PFSK-1 (cell line): ENCODE data around the gene CBLN1.

Source experiments
- FOXP2 ChIP-seq: optimal IDR thresholded peaks from 2 replicates; pipeline ENCODE3; 2011; ENCODE audit warnings: borderline replicate concordance, control low read depth, inconsistent platforms; ENCODE audit not compliant: insufficient read depth; ENCODE audit errors: extremely low read length, extremely low read depth
- POLR2AphosphoS5 ChIP-seq: IDR thresholded peaks from 2 replicates; pipeline ENCODE4 v1.6.1; 2012; ENCODE audit warnings: low read depth, mild to moderate bottlenecking, control low read depth, low read length, moderate library complexity
- REST ChIP-seq, 2 experiments: IDR thresholded peaks; 2 replicates each; pipeline versions ENCODE4 v1.6.1 to v1.8.0; 2011 to 2012; ENCODE audit warnings: low read depth in 2 of 2, low read length in 2 of 2, control low read depth in 1 of 2, inconsistent platforms in 1 of 2, mild to moderate bottlenecking in 1 of 2, moderate library complexity in 1 of 2; ENCODE audit not compliant: insufficient read depth in 1 of 2
- SIN3A ChIP-seq: IDR thresholded peaks from 2 replicates; pipeline ENCODE4 v1.6.1; 2012; ENCODE audit warnings: mild to moderate bottlenecking, low read length, moderate library complexity, borderline replicate concordance; ENCODE audit not compliant: insufficient read depth
- TAF1 ChIP-seq: IDR thresholded peaks from 2 replicates; pipeline ENCODE4 v1.6.1; 2012; ENCODE audit warnings: low read length, control low read depth, borderline replicate concordance; ENCODE audit not compliant: insufficient read depth

The CBLN1 gene

DNA sequence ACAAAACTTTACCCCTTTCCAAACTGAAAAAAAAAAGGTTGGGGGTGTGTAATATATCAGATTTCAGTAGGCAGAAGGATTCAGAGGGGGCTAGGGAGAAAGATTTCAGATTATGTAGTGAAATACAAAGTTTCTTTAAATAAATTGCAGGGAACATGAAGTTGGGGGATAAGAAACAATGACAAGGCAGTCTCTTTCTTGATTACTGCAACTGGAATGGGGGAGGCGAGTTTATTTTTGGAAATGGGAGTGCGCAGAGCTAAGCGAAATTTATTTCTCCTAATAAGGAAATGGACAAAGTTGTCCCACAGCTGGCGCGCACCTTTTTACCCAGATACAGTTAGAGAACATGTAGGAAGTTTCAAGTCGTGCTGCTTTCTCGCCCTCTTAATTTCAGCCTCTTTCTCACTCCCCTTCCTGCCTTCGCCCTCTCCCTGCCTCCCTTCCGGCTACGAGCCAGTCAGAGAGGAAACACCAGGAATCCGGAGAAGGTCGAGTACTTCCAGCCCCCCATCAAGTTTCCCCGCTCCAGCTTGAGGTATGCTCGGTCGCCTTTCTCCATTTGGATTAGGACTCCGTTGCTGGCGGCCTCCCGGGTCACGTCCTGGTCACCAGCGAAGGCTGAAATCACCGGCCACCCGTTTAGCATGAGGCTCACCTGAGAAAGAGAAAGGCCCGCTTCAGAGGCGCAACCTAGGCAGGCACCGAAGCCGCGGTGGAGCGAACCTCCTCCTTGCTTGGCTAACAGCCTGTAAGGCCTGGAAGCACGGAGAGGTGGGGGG, 2.5 kb downstream of the CBLN1 start:
- TF ChIP-seq REST (IDR thresholded peaks at IDR 0.05; ENCODE audit: insufficient read depth in 1 of 2, low read depth in 2 of 2, low read length in 2 of 2) (no peak), POLR2AphosphoS5 (no peak), FOXP2 (no peak), TAF1 (no peak), SIN3A (no peak)

DNA sequence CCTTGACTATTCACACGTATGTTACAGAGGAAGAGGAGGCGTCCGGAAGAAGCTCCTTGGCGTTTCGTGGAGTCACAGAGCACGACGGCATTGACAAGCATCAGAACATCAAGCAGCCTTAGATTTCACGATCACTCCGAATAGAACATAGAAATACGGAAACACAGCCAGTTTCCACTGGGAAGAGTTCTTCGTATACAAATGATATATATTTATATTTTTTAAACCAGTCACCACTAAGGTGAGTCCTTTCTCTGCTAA, 3.1 kb downstream of the CBLN1 start:
- TF ChIP-seq POLR2AphosphoS5 (no peak), REST (IDR thresholded peaks at IDR 0.05; ENCODE audit: insufficient read depth in 1 of 2, low read depth in 2 of 2, low read length in 2 of 2) (no peak), FOXP2 (no peak), SIN3A (no peak), TAF1 (no peak)

- no peak for TF ChIP-seq POLR2AphosphoS5
- no peak for TF ChIP-seq TAF1
- no peak for TF ChIP-seq SIN3A
- TF ChIP-seq REST (IDR thresholded peaks at IDR 0.05; ENCODE audit: insufficient read depth in 1 of 2, low read depth in 2 of 2, low read length in 2 of 2) = no peak
- TF ChIP-seq FOXP2 = no peak
Measured at GRCh38 chr16:49277766-49278566, 3.7 kb downstream of the CBLN1 start.

DNA sequence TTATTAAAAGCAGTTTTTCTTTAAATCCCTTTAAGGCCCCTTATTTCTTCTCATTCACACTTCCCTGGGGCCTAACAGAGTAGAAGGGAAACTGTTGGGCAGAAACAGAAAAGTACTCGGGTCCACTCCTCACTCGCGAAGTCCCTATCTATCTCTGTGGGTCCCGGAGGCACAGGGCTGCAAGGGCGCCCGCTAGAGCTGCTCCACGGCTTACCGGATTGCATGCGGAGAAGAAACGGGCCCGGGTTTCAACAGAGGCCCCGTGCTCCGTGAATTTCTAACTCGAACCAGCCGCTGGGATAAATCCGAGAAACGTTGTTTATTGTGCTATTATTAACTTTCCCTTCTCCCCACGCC, 4.3 kb downstream of the CBLN1 start:
- TF ChIP-seq TAF1 (no peak), REST (IDR thresholded peaks at IDR 0.05; ENCODE audit: insufficient read depth in 1 of 2, low read depth in 2 of 2, low read length in 2 of 2) (no peak), SIN3A (no peak), POLR2AphosphoS5 (no peak), FOXP2 (no peak)
